HEK293 (cell line): ENCODE measurements around the gene PKP4.

Source experiments
- CTCF ChIA-PET: fragments of 350-600 bp; formaldehyde crosslinking; extraction: SDS; loops from one replicate; lab custom pipeline; 2021; ENCODE audit warnings: antibody characterized with exemption; lab: Yijun Ruan, JAX
- POLR2A ChIA-PET: fragments of 300-600 bp; formaldehyde crosslinking; extraction: SDS; loops from one replicate; lab custom pipeline; 2020; ENCODE audit warnings: antibody characterized with exemption, inconsistent platforms; lab: Yijun Ruan, JAX
- H3K27ac ChIP-seq: fragments of 200-500 bp; sonication (Bioruptor generic); 2 replicates; pipeline ENCODE4 v1.5.1; 2014; ENCODE audit warnings: low read depth, low read length, control low read depth, inconsistent platforms; ENCODE audit errors: extremely low read depth
- H3K36me3 ChIP-seq, 2 experiments: fragments of 200-500 bp in 1 of 2; sonication (Bioruptor generic) in 1 of 2; 1 replicate in 1 of 2; 2 replicates in 1 of 2; pipeline ENCODE4 v1.5.1; 2014 to 2017; ENCODE audit warnings: inconsistent platforms in 2 of 2, low read length in 2 of 2; ENCODE audit not compliant: control insufficient read depth in 2 of 2, insufficient read depth in 1 of 2
- H3K4me1 ChIP-seq: fragments of 200-500 bp; sonication (Bioruptor generic); 2 replicates; pipeline ENCODE4 v1.5.1; 2014; ENCODE audit warnings: mild to moderate bottlenecking, low read length, inconsistent platforms; ENCODE audit not compliant: control insufficient read depth, insufficient read depth
- H3K4me3 ChIP-seq: 2 replicates; pipeline ENCODE4 v1.5.1; 2011; ENCODE audit warnings: low read depth, mild to moderate bottlenecking, control low read depth, low read length, moderate library complexity
- H3K9me3 ChIP-seq: fragments of 200-500 bp; sonication (Bioruptor generic); 2 replicates; pipeline ENCODE4 v1.5.1; 2014; ENCODE audit warnings: low read depth, low read length, inconsistent platforms; ENCODE audit not compliant: control insufficient read depth, insufficient read depth
- GFI1B ChIP-seq: fragments of 450-650 bp; formaldehyde crosslinking; IDR thresholded peaks from 2 replicates; pipeline ENCODE4 v1.5.1; 2016; ENCODE audit warnings: missing biosample characterization, missing genetic modification characterization
- GLIS1 ChIP-seq: fragments of 450-650 bp; formaldehyde crosslinking; IDR thresholded peaks from 2 replicates; pipeline ENCODE4 v1.5.1; 2016; ENCODE audit warnings: missing biosample characterization, missing genetic modification characterization
- KLF16 ChIP-seq: fragments of 450-650 bp; formaldehyde crosslinking; IDR thresholded peaks from 2 replicates; pipeline ENCODE4 v1.5.1; 2017; ENCODE audit warnings: missing biosample characterization, missing genetic modification characterization
- KLF8 ChIP-seq: fragments of 450-650 bp; formaldehyde crosslinking; IDR thresholded peaks from 2 replicates; pipeline ENCODE4 v1.5.1; 2016; ENCODE audit warnings: missing biosample characterization, missing genetic modification characterization
- OVOL3 ChIP-seq: fragments of 450-650 bp; formaldehyde crosslinking; IDR thresholded peaks from 2 replicates; pipeline ENCODE4 v1.5.1; 2016; ENCODE audit warnings: missing biosample characterization, missing genetic modification characterization
- PRDM1 ChIP-seq: fragments of 450-650 bp; formaldehyde crosslinking; IDR thresholded peaks from 2 replicates; pipeline ENCODE4; 2016; ENCODE audit warnings: missing biosample characterization, missing genetic modification characterization
- TCF7L2 ChIP-seq: IDR thresholded peaks from 2 replicates; pipeline ENCODE4 v1.6.1; 2011; ENCODE audit warnings: low read depth, mild to moderate bottlenecking, inconsistent platforms, low read length, moderate library complexity, borderline replicate concordance
- ZBTB48 ChIP-seq: fragments of 450-650 bp; formaldehyde crosslinking; IDR thresholded peaks from 2 replicates; pipeline ENCODE4 v1.5.1; 2016; ENCODE audit warnings: missing biosample characterization, missing genetic modification characterization
- ZNF132 ChIP-seq: fragments of 450-650 bp; formaldehyde crosslinking; IDR thresholded peaks from 2 replicates; pipeline ENCODE4 v1.5.1; 2017; ENCODE audit warnings: missing biosample characterization, missing genetic modification characterization, borderline replicate concordance
- ZNF138 ChIP-seq: fragments of 450-650 bp; formaldehyde crosslinking; IDR thresholded peaks from 2 replicates; pipeline ENCODE4 v1.5.1; 2016; ENCODE audit warnings: missing biosample characterization, missing genetic modification characterization, borderline replicate concordance
- ZNF146 ChIP-seq: fragments of 450-650 bp; formaldehyde crosslinking; IDR thresholded peaks from 2 replicates; pipeline ENCODE4 v1.5.1; 2016; ENCODE audit warnings: missing biosample characterization, missing genetic modification characterization
- ZNF157 ChIP-seq: fragments of 450-650 bp; formaldehyde crosslinking; IDR thresholded peaks from 2 replicates; pipeline ENCODE4 v1.5.1; 2016; ENCODE audit warnings: missing biosample characterization, missing genetic modification characterization
- ZNF175 ChIP-seq: fragments of 450-650 bp; formaldehyde crosslinking; IDR thresholded peaks from 2 replicates; pipeline ENCODE4 v1.5.1; 2016; ENCODE audit warnings: missing biosample characterization, missing genetic modification characterization
- ZNF214 ChIP-seq: fragments of 450-650 bp; formaldehyde crosslinking; IDR thresholded peaks from 2 replicates; pipeline ENCODE4 v1.5.1; 2017; ENCODE audit warnings: missing biosample characterization, mild to moderate bottlenecking, missing genetic modification characterization, borderline replicate concordance
- ZNF248 ChIP-seq: fragments of 450-650 bp; formaldehyde crosslinking; IDR thresholded peaks from 2 replicates; pipeline ENCODE4 v1.5.1; 2017; ENCODE audit warnings: missing biosample characterization, missing genetic modification characterization
- ZNF266 ChIP-seq: fragments of 450-650 bp; formaldehyde crosslinking; IDR thresholded peaks from 2 replicates; pipeline ENCODE4 v1.5.1; 2016; ENCODE audit warnings: missing biosample characterization, missing genetic modification characterization, low read depth
- ZNF354C ChIP-seq: fragments of 450-650 bp; formaldehyde crosslinking; IDR thresholded peaks from 2 replicates; pipeline ENCODE4 v1.5.1; 2016; ENCODE audit warnings: missing biosample characterization, missing genetic modification characterization, low read depth, borderline replicate concordance
- ZNF366 ChIP-seq: fragments of 450-650 bp; formaldehyde crosslinking; conservative IDR thresholded peaks from 2 replicates; pipeline ENCODE4 v1.5.1; 2016; ENCODE audit warnings: missing biosample characterization, missing genetic modification characterization
- ZNF394 ChIP-seq: fragments of 450-650 bp; formaldehyde crosslinking; IDR thresholded peaks from 2 replicates; pipeline ENCODE4 v1.5.1; 2016; ENCODE audit warnings: missing biosample characterization, missing genetic modification characterization, mild to moderate bottlenecking, moderate library complexity, borderline replicate concordance
- ZNF404 ChIP-seq: fragments of 450-650 bp; formaldehyde crosslinking; IDR thresholded peaks from 2 replicates; pipeline ENCODE4 v1.5.1; 2017; ENCODE audit warnings: missing biosample characterization, missing genetic modification characterization
- ZNF571 ChIP-seq: fragments of 450-650 bp; formaldehyde crosslinking; IDR thresholded peaks from 2 replicates; pipeline ENCODE4 v1.5.0; 2017; ENCODE audit warnings: missing biosample characterization, missing genetic modification characterization
- ZNF664 ChIP-seq: fragments of 450-650 bp; formaldehyde crosslinking; IDR thresholded peaks from 2 replicates; pipeline ENCODE4 v1.5.1; 2016; ENCODE audit warnings: missing biosample characterization, missing genetic modification characterization
- ZNF670 ChIP-seq: fragments of 450-650 bp; formaldehyde crosslinking; IDR thresholded peaks from 2 replicates; pipeline ENCODE4 v1.5.1; 2016; ENCODE audit warnings: missing biosample characterization, missing genetic modification characterization, low read depth
- ZNF785 ChIP-seq: fragments of 450-650 bp; formaldehyde crosslinking; IDR thresholded peaks from 2 replicates; pipeline ENCODE4 v1.5.1; 2016; ENCODE audit warnings: missing biosample characterization, missing genetic modification characterization
- ZNF791 ChIP-seq: fragments of 450-650 bp; formaldehyde crosslinking; IDR thresholded peaks from 2 replicates; pipeline ENCODE4 v1.5.1; 2016; ENCODE audit warnings: missing biosample characterization, missing genetic modification characterization
- ZNF792 ChIP-seq: fragments of 450-650 bp; formaldehyde crosslinking; IDR thresholded peaks from 2 replicates; pipeline ENCODE4 v1.5.1; 2016; ENCODE audit warnings: missing biosample characterization, missing genetic modification characterization
- ZNF837 ChIP-seq: fragments of 450-650 bp; formaldehyde crosslinking; IDR thresholded peaks from 2 replicates; pipeline ENCODE4 v1.5.1; 2016; ENCODE audit warnings: missing biosample characterization, missing genetic modification characterization
- ZXDB ChIP-seq: fragments of 450-650 bp; formaldehyde crosslinking; IDR thresholded peaks from 2 replicates; pipeline ENCODE4 v1.5.1; 2016; ENCODE audit warnings: missing biosample characterization, missing genetic modification characterization
- TF ChIP-seq, protein P1 (sequence below): IDR thresholded peaks from 2 replicates; pipeline ENCODE4 v1.6.1; 2011; ENCODE audit warnings: mild to moderate bottlenecking, low read depth, low read length, borderline replicate concordance
- TF ChIP-seq, protein P2 (sequence below): fragments of 450-650 bp; formaldehyde crosslinking; IDR thresholded peaks from 2 replicates; pipeline ENCODE4 v1.5.1; 2017; ENCODE audit warnings: missing biosample characterization, missing genetic modification characterization
- TF ChIP-seq, protein P3 (sequence below): fragments of 450-650 bp; formaldehyde crosslinking; IDR thresholded peaks from 2 replicates; pipeline ENCODE4 v1.5.1; 2016; ENCODE audit warnings: missing biosample characterization, missing genetic modification characterization

PKP4 gene

DNA sequence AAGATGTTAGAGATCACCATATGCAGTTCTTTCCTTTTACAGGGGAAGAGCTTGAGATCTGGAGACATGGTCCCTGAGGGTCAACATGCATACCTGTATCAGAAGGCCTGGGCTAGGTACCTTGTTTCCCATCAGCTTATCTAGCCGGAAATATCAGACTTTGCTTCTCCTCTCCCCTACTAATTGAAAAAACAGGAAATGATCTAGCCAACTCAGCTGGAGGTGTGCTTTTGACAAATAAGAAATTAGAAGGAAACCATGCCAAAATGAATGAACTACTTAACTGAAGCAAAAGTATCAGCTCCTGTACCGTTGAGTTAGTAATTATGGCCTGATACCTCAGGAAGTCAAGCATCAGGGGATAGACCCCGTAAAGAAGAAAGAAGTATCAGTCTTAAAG is 20.4 kb downstream of the PKP4 start:
- Histone ChIP-seq H3K36me3 (no peaks in the 10 kb centered on the region), H3K4me3 (no peak overlapping the region), H3K4me1 (peaks cover 9% of the 10 kb centered on the region), H3K27ac (no peak overlapping the region), H3K9me3 (no peaks in the 10 kb centered on the region)
- ChIA-PET CTCF (interaction anchor here (0.6 to 1.3 kb wide), 6 partner anchors 11 to 712 kb away, joined by 3 to 4 read pairs (median 3); no protein-coding TSS in a partner anchor), POLR2A (no interaction called here)
- TF ChIP-seq GLIS1 (tag by site-specific recombination) (0 out of 2 replicates have a peak, but pooled peaks have one; percentile 16), ZNF354C (tag by site-specific recombination) (no peak)

DNA sequence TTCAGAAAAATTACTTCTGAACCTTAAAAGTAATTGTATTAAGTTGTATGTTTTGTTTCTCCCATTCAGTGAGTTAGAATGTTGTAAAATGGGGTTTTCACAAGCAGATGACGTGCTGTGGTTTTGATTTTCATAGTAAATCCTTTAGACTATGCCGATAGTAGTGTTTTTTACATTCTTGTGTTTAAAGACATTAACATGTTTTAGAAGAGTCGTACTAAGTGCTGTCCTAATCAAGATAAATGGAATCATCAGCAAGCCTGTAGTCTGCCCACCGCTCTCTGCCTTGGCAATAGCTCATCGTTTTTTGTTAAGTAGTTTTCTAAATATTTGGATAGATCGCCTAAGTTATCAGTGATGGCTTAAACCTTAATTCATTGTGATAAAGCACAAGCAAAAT is 21.5 kb downstream of the PKP4 start:
- TF ChIP-seq ZXDB (tag by site-specific recombination) (no peak), ZNF354C (tag by site-specific recombination) (no peak), ZNF146 (tag by site-specific recombination) (no peak), ZNF214 (tag by site-specific recombination) (no peak), ZNF404 (tag by site-specific recombination) (no peak), ZNF792 (no peak), ZNF132 (tag by site-specific recombination) (no peak), KLF16 (tag by site-specific recombination) (no peak), KLF8 (no peak), ZBTB48 (tag by site-specific recombination) (no peak), ZNF138 (tag by site-specific recombination) (no peak), ZNF670 (tag by site-specific recombination) (no peak), TCF7L2 (no peak), ZNF394 (no peak), ZNF175 (tag by site-specific recombination) (no peak), ZNF266 (tag by site-specific recombination) (no peak), PRDM1 (no peak)
- Histone ChIP-seq H3K4me1 (peaks cover 9% of the 10 kb centered on the region), H3K27ac (no peak overlapping the region), H3K4me3 (no peak overlapping the region), H3K9me3 (no peaks in the 10 kb centered on the region), H3K36me3 (no peaks in the 10 kb centered on the region)
- POLR2A ChIA-PET, result no interaction called here
- CTCF ChIA-PET, result interaction anchor here (1.0 to 1.3 kb wide), 2 partner anchors 12 to 267 kb away, joined by 3 to 4 read pairs; no protein-coding TSS in a partner anchor

DNA sequence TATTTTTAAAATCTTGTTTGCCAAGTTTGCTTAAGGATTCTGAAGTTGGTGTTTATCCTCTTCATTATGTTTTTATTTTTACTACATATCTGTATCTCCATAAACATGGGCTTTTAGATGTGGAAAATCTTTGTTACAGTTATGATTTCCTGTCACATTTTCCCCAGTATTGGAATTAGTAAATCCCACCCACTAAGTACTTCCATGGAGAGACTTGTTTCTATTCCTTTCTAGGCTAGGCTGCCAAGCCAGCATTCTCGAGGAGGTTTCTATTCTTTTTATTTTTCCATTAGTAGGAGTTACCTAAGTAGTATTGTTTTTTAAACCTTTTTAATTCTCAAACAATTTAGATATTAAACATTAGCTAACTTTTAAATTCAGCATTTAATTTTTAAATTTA is 22.1 kb downstream of the PKP4 start:
- CTCF ChIA-PET, result interaction anchor here (1.0 to 1.3 kb wide), 2 partner anchors 12 to 22 kb away, joined by 4 read pairs; partner anchors contain the start of genes CCDC148 and PKP4
- Histone ChIP-seq H3K4me3 (no peak overlapping the region), H3K4me1 (peaks cover 9% of the 10 kb centered on the region), H3K36me3 (no peaks in the 10 kb centered on the region), H3K27ac (no peak overlapping the region), H3K9me3 (no peaks in the 10 kb centered on the region)
- POLR2A ChIA-PET, result no interaction called here
- TF ChIP-seq ZNF571 (tag by site-specific recombination), result no peak
- TF ChIP-seq ZNF664 (tag by site-specific recombination), result no peak
- no peak for TF ChIP-seq OVOL3
- no peak for TF ChIP-seq ZNF366
- TF ChIP-seq, protein P1, sequence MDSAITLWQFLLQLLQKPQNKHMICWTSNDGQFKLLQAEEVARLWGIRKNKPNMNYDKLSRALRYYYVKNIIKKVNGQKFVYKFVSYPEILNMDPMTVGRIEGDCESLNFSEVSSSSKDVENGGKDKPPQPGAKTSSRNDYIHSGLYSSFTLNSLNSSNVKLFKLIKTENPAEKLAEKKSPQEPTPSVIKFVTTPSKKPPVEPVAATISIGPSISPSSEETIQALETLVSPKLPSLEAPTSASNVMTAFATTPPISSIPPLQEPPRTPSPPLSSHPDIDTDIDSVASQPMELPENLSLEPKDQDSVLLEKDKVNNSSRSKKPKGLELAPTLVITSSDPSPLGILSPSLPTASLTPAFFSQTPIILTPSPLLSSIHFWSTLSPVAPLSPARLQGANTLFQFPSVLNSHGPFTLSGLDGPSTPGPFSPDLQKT, result no peak
- TF ChIP-seq ZNF248 (tag by site-specific recombination), result no peak
- no peak for TF ChIP-seq ZNF266 (tag by site-specific recombination)
- TF ChIP-seq GFI1B (tag by site-specific recombination), result no peak
- TF ChIP-seq, protein P2, sequence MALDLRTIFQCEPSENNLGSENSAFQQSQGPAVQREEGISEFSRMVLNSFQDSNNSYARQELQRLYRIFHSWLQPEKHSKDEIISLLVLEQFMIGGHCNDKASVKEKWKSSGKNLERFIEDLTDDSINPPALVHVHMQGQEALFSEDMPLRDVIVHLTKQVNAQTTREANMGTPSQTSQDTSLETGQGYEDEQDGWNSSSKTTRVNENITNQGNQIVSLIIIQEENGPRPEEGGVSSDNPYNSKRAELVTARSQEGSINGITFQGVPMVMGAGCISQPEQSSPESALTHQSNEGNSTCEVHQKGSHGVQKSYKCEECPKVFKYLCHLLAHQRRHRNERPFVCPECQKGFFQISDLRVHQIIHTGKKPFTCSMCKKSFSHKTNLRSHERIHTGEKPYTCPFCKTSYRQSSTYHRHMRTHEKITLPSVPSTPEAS, result no peak
- TF ChIP-seq, protein P3, sequence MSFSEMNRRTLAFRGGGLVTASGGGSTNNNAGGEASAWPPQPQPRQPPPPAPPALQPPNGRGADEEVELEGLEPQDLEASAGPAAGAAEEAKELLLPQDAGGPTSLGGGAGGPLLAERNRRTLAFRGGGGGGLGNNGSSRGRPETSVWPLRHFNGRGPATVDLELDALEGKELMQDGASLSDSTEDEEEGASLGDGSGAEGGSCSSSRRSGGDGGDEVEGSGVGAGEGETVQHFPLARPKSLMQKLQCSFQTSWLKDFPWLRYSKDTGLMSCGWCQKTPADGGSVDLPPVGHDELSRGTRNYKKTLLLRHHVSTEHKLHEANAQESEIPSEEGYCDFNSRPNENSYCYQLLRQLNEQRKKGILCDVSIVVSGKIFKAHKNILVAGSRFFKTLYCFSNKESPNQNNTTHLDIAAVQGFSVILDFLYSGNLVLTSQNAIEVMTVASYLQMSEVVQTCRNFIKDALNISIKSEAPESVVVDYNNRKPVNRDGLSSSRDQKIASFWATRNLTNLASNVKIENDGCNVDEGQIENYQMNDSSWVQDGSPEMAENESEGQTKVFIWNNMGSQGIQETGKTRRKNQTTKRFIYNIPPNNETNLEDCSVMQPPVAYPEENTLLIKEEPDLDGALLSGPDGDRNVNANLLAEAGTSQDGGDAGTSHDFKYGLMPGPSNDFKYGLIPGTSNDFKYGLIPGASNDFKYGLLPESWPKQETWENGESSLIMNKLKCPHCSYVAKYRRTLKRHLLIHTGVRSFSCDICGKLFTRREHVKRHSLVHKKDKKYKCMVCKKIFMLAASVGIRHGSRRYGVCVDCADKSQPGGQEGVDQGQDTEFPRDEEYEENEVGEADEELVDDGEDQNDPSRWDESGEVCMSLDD (tag by site-specific recombination), result no peak
- no peak for TF ChIP-seq ZNF791 (tag by site-specific recombination)
- TF ChIP-seq ZNF157 (tag by site-specific recombination), result no peak
- TF ChIP-seq ZNF785 (tag by site-specific recombination), result no peak
- TF ChIP-seq ZXDB (tag by site-specific recombination), result no peak
- TF ChIP-seq ZNF837 (tag by site-specific recombination), result no peak
